PC-3 (cell line): Measurements from ENCODE around the gene MRPS31. TPM values are rescaled to one million over a fixed set of nuclear protein-coding genes. Genes with fewer than 3 reads are reported as not detected.

Experiments
- ATAC-seq: fragments of 200-7000 bp; cut with Tn5 transposase; 2 replicates; pipeline ENCODE4 v1.9.1; 2020; ENCODE audit warnings: mild to moderate bottlenecking, moderate library complexity
- BruUV-seq: library from RNA; stranded (reverse); fragments of 400-500 nt; replicated peaks from 2 replicates; lab custom pipeline; 2021; lab: Mats Ljungman, UMichigan
- CTCF ChIA-PET: fragments of 300-600 bp; sonication (Branson Sonifier 250); formaldehyde crosslinking; loops from one replicate; lab custom pipeline; 2022; ENCODE audit warnings: antibody characterized with exemption; lab: Charles Lee
- POLR2A ChIA-PET: fragments of 300-600 bp; sonication (Branson Sonifier 250); formaldehyde crosslinking; loops from one replicate; lab custom pipeline; 2022; ENCODE audit warnings: antibody characterized with exemption; ENCODE audit not compliant: unreplicated experiment; lab: Charles Lee
- DNase-seq: peaks from one replicate; pipeline ENCODE4 v3.0.0-alpha.2; 2015
- H2AFZ ChIP-seq: fragments of 300-600 bp; sonication (generic); 2 replicates; pipeline ENCODE4 v1.6.0; 2016; ENCODE audit warnings: antibody characterized with exemption, low read length
- H3F3A ChIP-seq: fragments of 300-600 bp; sonication (generic); one replicate; pipeline ENCODE4 v1.6.0; 2017; ENCODE audit warnings: antibody characterized with exemption, low read length, control low read depth, mild to moderate bottlenecking; ENCODE audit not compliant: unreplicated experiment
- H3K27ac ChIP-seq: fragments of 300-600 bp; sonication (generic); 2 replicates; pipeline ENCODE4 v1.5.1; 2016; ENCODE audit warnings: mild to moderate bottlenecking, low read length
- H3K27me3 ChIP-seq: fragments of 300-600 bp; sonication (generic); 2 replicates; pipeline ENCODE4 v1.6.1; 2016; ENCODE audit warnings: low read length, mixed read lengths
- H3K36me3 ChIP-seq: fragments of 300-600 bp; sonication (generic); 2 replicates; pipeline ENCODE4 v1.6.1; 2016; ENCODE audit warnings: low read depth, mixed run types, low read length, mixed read lengths
- H3K4me1 ChIP-seq: fragments of 300-600 bp; sonication (generic); 2 replicates; pipeline ENCODE4 v1.5.1; 2016; ENCODE audit warnings: low read length; ENCODE audit not compliant: insufficient read depth
- H3K4me2 ChIP-seq: fragments of 300-600 bp; sonication (generic); 2 replicates; pipeline ENCODE4 v1.6.0; 2016; ENCODE audit warnings: low read length
- H3K4me3 ChIP-seq: fragments of 300-600 bp; sonication (generic); 2 replicates; pipeline ENCODE4 v1.5.1; 2016; ENCODE audit warnings: mild to moderate bottlenecking, low read length, mixed read lengths
- H3K79me2 ChIP-seq: fragments of 300-600 bp; sonication (generic); 2 replicates; pipeline ENCODE4 v1.6.1; 2017; ENCODE audit warnings: low read length, mixed read lengths
- H3K9ac ChIP-seq: fragments of 300-600 bp; sonication (generic); 2 replicates; pipeline ENCODE4 v1.6.0; 2016; ENCODE audit warnings: mild to moderate bottlenecking, low read length
- H3K9me2 ChIP-seq: fragments of 300-600 bp; sonication (generic); replicated peaks from 2 replicates; pipeline ENCODE4 v1.6.1; 2016; ENCODE audit warnings: mixed run types, low read length, mixed read lengths
- H3K9me3 ChIP-seq: fragments of 300-600 bp; sonication (generic); 2 replicates; pipeline ENCODE4 v1.6.1; 2016; ENCODE audit warnings: low read length, mixed read lengths
- H4K20me1 ChIP-seq: fragments of 300-600 bp; sonication (generic); 2 replicates; pipeline ENCODE4 v1.6.1; 2016; ENCODE audit warnings: low read length, mixed read lengths
- EZH2 ChIP-seq: fragments of 300-600 bp; sonication (generic); IDR thresholded peaks from one replicate; pipeline ENCODE4 v1.6.1; 2017; ENCODE audit warnings: antibody characterized with exemption, mild to moderate bottlenecking, low read length; ENCODE audit not compliant: unreplicated experiment
- EZH2phosphoT487 ChIP-seq: fragments of 300-600 bp; sonication (generic); IDR thresholded peaks from 2 replicates; pipeline ENCODE4 v1.6.1; 2018; ENCODE audit warnings: mild to moderate bottlenecking, antibody characterized with exemption, low read length, borderline replicate concordance
- intact Hi-C: fragments of 100-400 bp; cut with micrococcal nuclease; formaldehyde crosslinking; loops from 2 replicates; pipeline ENCODE4 v1.9.0; 2023
- total RNA-seq: library from RNA; depleted of rRNA; stranded (reverse); fragments of >200 nt; gene quantifications from 2 replicates; pipeline ENCODE4 v1.2.3, GENCODE V29; 2014
- TF ChIP-seq, protein P1 (sequence below): fragments of 300-600 bp; sonication (generic); conservative IDR thresholded peaks from 2 replicates; pipeline ENCODE4 v1.5.1; 2017; ENCODE audit warnings: antibody characterized with exemption, low read depth, mild to moderate bottlenecking, low read length

MRPS31 gene
- total RNA-seq, 1 experiment from 2014 or later = 14.6 TPM

DNA sequence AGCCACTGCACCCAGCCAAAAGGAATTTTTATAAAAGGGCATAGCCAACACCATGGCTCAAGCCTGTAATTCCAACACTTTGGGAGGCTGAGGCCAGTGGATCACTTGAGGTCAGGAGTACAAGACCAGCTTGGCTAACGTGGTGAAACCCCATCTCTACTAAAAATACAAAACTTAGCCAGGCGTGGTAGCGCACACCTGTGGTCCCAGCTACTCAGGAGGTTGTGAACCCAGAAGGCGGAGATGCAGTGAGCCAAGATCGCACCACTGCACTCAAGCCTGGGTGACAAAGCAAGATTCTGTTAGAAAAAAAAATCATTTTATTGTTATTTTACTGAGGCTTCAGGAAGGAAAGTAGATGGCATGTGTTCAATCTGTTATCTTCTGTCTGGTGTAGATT lies 73.3 kb downstream of the MRPS31 start:
- Histone ChIP-seq H3K79me2 (no peaks in the 10 kb centered on the region), H3K9me2 (no peaks in the 10 kb centered on the region), H3K4me2 (no peak overlapping the region), H3K4me3 (no peak overlapping the region), H3F3A (no peaks in the 10 kb centered on the region), H3K27ac (no peak overlapping the region), H3K4me1 (no peaks in the 10 kb centered on the region), H3K9me3 (no peaks in the 10 kb centered on the region), H3K36me3 (no peaks in the 10 kb centered on the region), H3K27me3 (no peaks in the 10 kb centered on the region), H3K9ac (no peak overlapping the region), H2AFZ (no peak overlapping the region), H4K20me1 (no peaks in the 10 kb centered on the region)
- BruUV-seq = no TSS peak
- ATAC-seq = no peak
- CTCF ChIA-PET = no interaction called here
- TF ChIP-seq EZH2 (no peak), EZH2phosphoT487 (no peak)
- TF ChIP-seq, protein P1, sequence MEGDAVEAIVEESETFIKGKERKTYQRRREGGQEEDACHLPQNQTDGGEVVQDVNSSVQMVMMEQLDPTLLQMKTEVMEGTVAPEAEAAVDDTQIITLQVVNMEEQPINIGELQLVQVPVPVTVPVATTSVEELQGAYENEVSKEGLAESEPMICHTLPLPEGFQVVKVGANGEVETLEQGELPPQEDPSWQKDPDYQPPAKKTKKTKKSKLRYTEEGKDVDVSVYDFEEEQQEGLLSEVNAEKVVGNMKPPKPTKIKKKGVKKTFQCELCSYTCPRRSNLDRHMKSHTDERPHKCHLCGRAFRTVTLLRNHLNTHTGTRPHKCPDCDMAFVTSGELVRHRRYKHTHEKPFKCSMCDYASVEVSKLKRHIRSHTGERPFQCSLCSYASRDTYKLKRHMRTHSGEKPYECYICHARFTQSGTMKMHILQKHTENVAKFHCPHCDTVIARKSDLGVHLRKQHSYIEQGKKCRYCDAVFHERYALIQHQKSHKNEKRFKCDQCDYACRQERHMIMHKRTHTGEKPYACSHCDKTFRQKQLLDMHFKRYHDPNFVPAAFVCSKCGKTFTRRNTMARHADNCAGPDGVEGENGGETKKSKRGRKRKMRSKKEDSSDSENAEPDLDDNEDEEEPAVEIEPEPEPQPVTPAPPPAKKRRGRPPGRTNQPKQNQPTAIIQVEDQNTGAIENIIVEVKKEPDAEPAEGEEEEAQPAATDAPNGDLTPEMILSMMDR = no peak
- no peak for DNase-seq
- intact Hi-C loops = no loop called here
- POLR2A ChIA-PET = no interaction called here

DNA sequence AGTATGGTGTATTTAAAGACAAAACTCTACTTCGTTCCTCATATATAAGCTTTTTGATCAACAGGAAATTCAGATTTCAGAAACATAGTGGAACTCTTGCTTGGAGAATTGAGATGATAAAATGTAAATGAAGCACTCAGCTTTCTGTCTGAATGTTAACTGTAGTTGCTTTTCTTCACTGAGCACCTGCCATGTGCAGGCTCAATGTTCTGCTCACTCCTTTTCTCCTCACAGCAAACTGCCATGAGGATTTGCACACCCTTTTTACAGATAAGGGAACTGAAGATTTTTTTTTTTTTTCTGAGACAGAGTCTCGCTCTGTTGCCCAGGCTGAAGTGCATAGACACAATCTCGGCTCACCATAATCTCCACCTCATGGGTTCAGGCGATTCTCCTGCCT lies 76.6 kb downstream of the MRPS31 start:
- CTCF ChIA-PET = no interaction called here

DNA sequence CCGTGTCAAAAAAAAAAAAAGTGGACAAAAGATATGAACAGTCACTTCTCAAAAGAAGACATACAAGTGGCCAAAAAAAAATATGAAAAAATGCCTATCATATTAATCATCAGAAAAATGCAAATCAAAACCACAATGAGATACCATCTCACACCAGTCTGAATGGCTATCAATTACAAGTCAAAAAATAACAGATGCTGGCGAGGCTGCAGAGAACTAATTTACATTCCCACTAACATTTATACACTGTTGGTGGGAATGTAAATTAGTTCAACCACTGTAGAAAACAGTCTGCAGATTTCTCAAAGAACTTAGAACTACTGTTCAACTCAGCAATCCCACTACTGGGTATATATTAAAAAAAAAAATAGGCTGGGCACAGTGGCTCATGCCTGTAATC lies 78.0 kb downstream of the MRPS31 start:
- intact Hi-C loops = no loop called here
- no peak overlapping the region for H2AFZ ChIP-seq
- POLR2A ChIA-PET = no interaction called here
- H3K9ac ChIP-seq = no peak overlapping the region
- TF ChIP-seq, protein P1 = no peak
- no peak for TF ChIP-seq EZH2phosphoT487
- TF ChIP-seq EZH2 = no peak
- H4K20me1 ChIP-seq = no peaks in the 10 kb centered on the region
- H3K79me2 ChIP-seq = no peaks in the 10 kb centered on the region
- H3K9me2 ChIP-seq = no peaks in the 10 kb centered on the region
- no peak for ATAC-seq
- H3K9me3 ChIP-seq = no peaks in the 10 kb centered on the region
- no peak overlapping the region for H3K4me2 ChIP-seq
- H3K27me3 ChIP-seq = no peaks in the 10 kb centered on the region
- BruUV-seq = no TSS peak
- peak; percentile 18 for DNase-seq
- no peaks in the 10 kb centered on the region for H3K4me1 ChIP-seq
- H3K27ac ChIP-seq = no peak overlapping the region
- no peaks in the 10 kb centered on the region for H3F3A ChIP-seq
- H3K4me3 ChIP-seq = no peak overlapping the region
- CTCF ChIA-PET = no interaction called here
- no peaks in the 10 kb centered on the region for H3K36me3 ChIP-seq

More for the DNA sequence above, 76.6 kb downstream of the MRPS31 start:
- no TSS peak for BruUV-seq
- POLR2A ChIA-PET = no interaction called here
- TF ChIP-seq EZH2 (no peak), EZH2phosphoT487 (no peak)
- TF ChIP-seq, protein P1 = no peak
- Histone ChIP-seq H3K9me2 (no peaks in the 10 kb centered on the region), H2AFZ (no peak overlapping the region), H3K79me2 (no peaks in the 10 kb centered on the region), H3K4me1 (no peaks in the 10 kb centered on the region), H3K9me3 (no peaks in the 10 kb centered on the region), H3K4me3 (no peak overlapping the region), H3K4me2 (no peak overlapping the region), H3F3A (no peaks in the 10 kb centered on the region), H3K27me3 (no peaks in the 10 kb centered on the region), H3K9ac (no peak overlapping the region), H4K20me1 (no peaks in the 10 kb centered on the region), H3K27ac (no peak overlapping the region), H3K36me3 (no peaks in the 10 kb centered on the region)
- no peak for ATAC-seq
- intact Hi-C loops = no loop called here
- no peak for DNase-seq
